Measurements from ENCODE around the gene PCSK5.
"Not testable (repeated sequence)": the region's sequence is repeated elsewhere in the genome, so short reads cannot be mapped to it uniquely, and the experiment has no call there.

The PCSK5 gene

GRCh38 chr9:75890472-75891276 lies at the start of gene PCSK5:
Gene PCSK5, plus strand, starts transcription at chr9:75890673. Its CDS starts 509 bp downstream, at chr9:75891182.
- DNase-seq: peak in 1 of 2 experiments; percentile 1

- DNase-seq: no peak
Measured at GRCh38 chr9:75844321-75844720, 46.2 kb upstream of the PCSK5 start.

GRCh38 chr9:75845806-75846205 lies 44.7 kb upstream of the PCSK5 start:
- DNase-seq: no peak

- DNase-seq: no peak
Measured at GRCh38 chr9:75847085-75847484, 43.4 kb upstream of the PCSK5 start.

- DNase-seq: no peak
Measured at GRCh38 chr9:75850459-75851200, 39.8 kb upstream of the PCSK5 start.

GRCh38 chr9:75851917-75852316 lies 38.6 kb upstream of the PCSK5 start:
- no peak for DNase-seq

GRCh38 chr9:75852746-75853145 lies 37.7 kb upstream of the PCSK5 start:
- DNase-seq: no peak

- DNase-seq: peak in 1 of 2 experiments; percentile 0
Measured at GRCh38 chr9:75855509-75855908, 35.0 kb upstream of the PCSK5 start.

- no peak for DNase-seq
Measured at GRCh38 chr9:75858497-75859092, 31.9 kb upstream of the PCSK5 start.

- DNase-seq: no peak
Measured at GRCh38 chr9:75864266-75864665, 26.2 kb upstream of the PCSK5 start.

- peak in 1 of 2 experiments; percentile 34 for DNase-seq
Measured at GRCh38 chr9:75866273-75866871, 24.1 kb upstream of the PCSK5 start.

GRCh38 chr9:75868526-75868925 lies 21.9 kb upstream of the PCSK5 start:
- not testable (repeated sequence) for DNase-seq

GRCh38 chr9:75869236-75869635 lies 21.2 kb upstream of the PCSK5 start:
- DNase-seq: no peak

- DNase-seq: no peak
Measured at GRCh38 chr9:75870450-75870849, 20.0 kb upstream of the PCSK5 start.

- DNase-seq: no peak
Measured at GRCh38 chr9:75871624-75872023, 18.8 kb upstream of the PCSK5 start.

- no peak for DNase-seq
Measured at GRCh38 chr9:75873712-75874111, 16.8 kb upstream of the PCSK5 start.

GRCh38 chr9:75876999-75877640 lies 13.4 kb upstream of the PCSK5 start:
- DNase-seq: no peak

- no peak for DNase-seq
Measured at GRCh38 chr9:75878488-75878860, 12.0 kb upstream of the PCSK5 start.

GRCh38 chr9:75880618-75881017 lies 9.9 kb upstream of the PCSK5 start:
- no peak for DNase-seq

GRCh38 chr9:75881761-75882160 lies 8.7 kb upstream of the PCSK5 start:
- DNase-seq: no peak

- DNase-seq: no peak
Measured at GRCh38 chr9:75885652-75886051, 4.8 kb upstream of the PCSK5 start.

- DNase-seq: no peak
Measured at GRCh38 chr9:75889577-75889976, 896 bp upstream of the PCSK5 start.

- DNase-seq: no peak
Measured at GRCh38 chr9:75889977-75890471, 449 bp upstream of the PCSK5 start.
